ENCODE results near the gene FLNB. TPM values are rescaled to one million over a fixed set of nuclear protein-coding genes. Genes with fewer than 3 reads are reported as not detected.

The FLNB gene
- total and polyA plus RNA-seq, 2 of the 13 experiments (the other 11 are each of a cell fraction or from before 2014, with no cell fraction given), result 106 to 130 TPM

GRCh38 chr3:58068122-58068809 lies 60.0 kb downstream of the FLNB start (continued):
- TF ChIP-seq E2F1 (CRISPR knock-in tag; IDR thresholded peaks at IDR 0.05), result no peak
- no peak for TF ChIP-seq ZNF768 (CRISPR knock-in tag; IDR thresholded peaks at IDR 0.05)
- TF ChIP-seq ZC3H13 (CRISPR knock-in tag; IDR thresholded peaks at IDR 0.05), result no peak
- no peak for TF ChIP-seq SP140L (CRISPR knock-in tag; IDR thresholded peaks at IDR 0.05; ENCODE audit: borderline replicate concordance)
- TF ChIP-seq ZNF230 (CRISPR knock-in tag; IDR thresholded peaks at IDR 0.05), result no peak
- no peak for TF ChIP-seq FOXJ3 (CRISPR knock-in tag; IDR thresholded peaks at IDR 0.05; ENCODE audit: borderline replicate concordance)
- TF ChIP-seq ZNF383 (CRISPR knock-in tag; IDR thresholded peaks at IDR 0.05; ENCODE audit: borderline replicate concordance), result no peak
- no peak; the same call in 1 of the 2 replicates for TF ChIP-seq FOXP4 (CRISPR knock-in tag; IDR thresholded peaks at IDR 0.05)
- TF ChIP-seq ZBTB38 (CRISPR knock-in tag; IDR thresholded peaks at IDR 0.05), result no peak
- no peak for TF ChIP-seq TFDP1 (CRISPR knock-in tag; IDR thresholded peaks at IDR 0.05; ENCODE audit: borderline replicate concordance)
- no peak for TF ChIP-seq MTA3 (CRISPR knock-in tag; IDR thresholded peaks at IDR 0.05)
- TF ChIP-seq YEATS2 (CRISPR knock-in tag; IDR thresholded peaks at IDR 0.05; ENCODE audit: borderline replicate concordance), result no peak
- TF ChIP-seq CAMTA2 (CRISPR knock-in tag; IDR thresholded peaks at IDR 0.05; ENCODE audit: borderline replicate concordance), result no peak
- no peak for TF ChIP-seq FOXM1 (CRISPR knock-in tag; IDR thresholded peaks at IDR 0.05)
- TF ChIP-seq, protein P1, sequence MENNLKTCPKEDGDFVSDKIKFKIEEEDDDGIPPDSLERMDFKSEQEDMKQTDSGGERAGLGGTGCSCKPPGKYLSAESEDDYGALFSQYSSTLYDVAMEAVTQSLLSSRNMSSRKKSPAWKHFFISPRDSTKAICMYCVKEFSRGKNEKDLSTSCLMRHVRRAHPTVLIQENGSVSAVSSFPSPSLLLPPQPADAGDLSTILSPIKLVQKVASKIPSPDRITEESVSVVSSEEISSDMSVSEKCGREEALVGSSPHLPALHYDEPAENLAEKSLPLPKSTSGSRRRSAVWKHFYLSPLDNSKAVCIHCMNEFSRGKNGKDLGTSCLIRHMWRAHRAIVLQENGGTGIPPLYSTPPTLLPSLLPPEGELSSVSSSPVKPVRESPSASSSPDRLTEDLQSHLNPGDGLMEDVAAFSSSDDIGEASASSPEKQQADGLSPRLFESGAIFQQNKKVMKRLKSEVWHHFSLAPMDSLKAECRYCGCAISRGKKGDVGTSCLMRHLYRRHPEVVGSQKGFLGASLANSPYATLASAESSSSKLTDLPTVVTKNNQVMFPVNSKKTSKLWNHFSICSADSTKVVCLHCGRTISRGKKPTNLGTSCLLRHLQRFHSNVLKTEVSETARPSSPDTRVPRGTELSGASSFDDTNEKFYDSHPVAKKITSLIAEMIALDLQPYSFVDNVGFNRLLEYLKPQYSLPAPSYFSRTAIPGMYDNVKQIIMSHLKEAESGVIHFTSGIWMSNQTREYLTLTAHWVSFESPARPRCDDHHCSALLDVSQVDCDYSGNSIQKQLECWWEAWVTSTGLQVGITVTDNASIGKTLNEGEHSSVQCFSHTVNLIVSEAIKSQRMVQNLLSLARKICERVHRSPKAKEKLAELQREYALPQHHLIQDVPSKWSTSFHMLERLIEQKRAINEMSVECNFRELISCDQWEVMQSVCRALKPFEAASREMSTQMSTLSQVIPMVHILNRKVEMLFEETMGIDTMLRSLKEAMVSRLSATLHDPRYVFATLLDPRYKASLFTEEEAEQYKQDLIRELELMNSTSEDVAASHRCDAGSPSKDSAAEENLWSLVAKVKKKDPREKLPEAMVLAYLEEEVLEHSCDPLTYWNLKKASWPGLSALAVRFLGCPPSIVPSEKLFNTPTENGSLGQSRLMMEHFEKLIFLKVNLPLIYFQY (CRISPR knock-in tag; IDR thresholded peaks at IDR 0.05; ENCODE audit: borderline replicate concordance), result no peak
- TF ChIP-seq ZNF678 (CRISPR knock-in tag; IDR thresholded peaks at IDR 0.05), result no peak
- TF ChIP-seq, protein P2, sequence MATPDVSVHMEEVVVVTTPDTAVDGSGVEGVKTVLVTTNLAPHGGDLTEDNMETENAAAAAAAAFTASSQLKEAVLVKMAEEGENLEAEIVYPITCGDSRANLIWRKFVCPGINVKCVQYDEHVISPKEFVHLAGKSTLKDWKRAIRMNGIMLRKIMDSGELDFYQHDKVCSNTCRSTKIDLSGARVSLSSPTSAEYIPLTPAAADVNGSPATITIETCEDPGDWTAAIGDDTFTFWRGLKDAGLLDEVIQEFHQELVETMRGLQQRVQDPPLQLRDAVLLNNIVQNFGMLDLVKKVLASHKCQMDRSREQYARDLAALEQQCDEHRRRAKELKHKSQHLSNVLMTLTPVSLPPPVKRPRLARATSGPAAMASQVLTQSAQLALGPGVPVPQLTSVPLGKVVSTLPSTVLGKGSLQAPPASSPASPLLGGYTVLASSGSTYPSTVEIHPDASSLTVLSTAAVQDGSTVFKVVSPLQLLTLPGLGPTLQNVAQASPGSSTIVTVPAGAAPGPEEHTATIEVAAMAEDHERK (CRISPR knock-in tag; IDR thresholded peaks at IDR 0.05; ENCODE audit: low read depth), result no peak
- TF ChIP-seq KLF16 (CRISPR knock-in tag; IDR thresholded peaks at IDR 0.05), result no peak
- no peak for TF ChIP-seq ZNF749 (CRISPR knock-in tag; IDR thresholded peaks at IDR 0.05; ENCODE audit: borderline replicate concordance)
- TF ChIP-seq ZC3H4 (CRISPR knock-in tag; IDR thresholded peaks at IDR 0.05; ENCODE audit: borderline replicate concordance), result no peak
